OCI-LY3 (cell line): Measurements from ENCODE around the gene RXRA.

Experiments used
- EZH2phosphoT487 ChIP-seq: fragments of 200-600 bp; shearing (Covaris generic); IDR thresholded peaks from 2 replicates; pipeline ENCODE4 v1.6.1; 2018; ENCODE audit warnings: antibody characterized with exemption, mixed run types, low read depth
- TF ChIP-seq, protein P1 (sequence below): fragments of 200-600, 300-600 bp; sonication (generic); IDR thresholded peaks from 2 replicates; pipeline ENCODE4 v1.5.1; 2014; ENCODE audit warnings: antibody characterized with exemption, low read length, low read depth

- TF ChIP-seq, protein P1, sequence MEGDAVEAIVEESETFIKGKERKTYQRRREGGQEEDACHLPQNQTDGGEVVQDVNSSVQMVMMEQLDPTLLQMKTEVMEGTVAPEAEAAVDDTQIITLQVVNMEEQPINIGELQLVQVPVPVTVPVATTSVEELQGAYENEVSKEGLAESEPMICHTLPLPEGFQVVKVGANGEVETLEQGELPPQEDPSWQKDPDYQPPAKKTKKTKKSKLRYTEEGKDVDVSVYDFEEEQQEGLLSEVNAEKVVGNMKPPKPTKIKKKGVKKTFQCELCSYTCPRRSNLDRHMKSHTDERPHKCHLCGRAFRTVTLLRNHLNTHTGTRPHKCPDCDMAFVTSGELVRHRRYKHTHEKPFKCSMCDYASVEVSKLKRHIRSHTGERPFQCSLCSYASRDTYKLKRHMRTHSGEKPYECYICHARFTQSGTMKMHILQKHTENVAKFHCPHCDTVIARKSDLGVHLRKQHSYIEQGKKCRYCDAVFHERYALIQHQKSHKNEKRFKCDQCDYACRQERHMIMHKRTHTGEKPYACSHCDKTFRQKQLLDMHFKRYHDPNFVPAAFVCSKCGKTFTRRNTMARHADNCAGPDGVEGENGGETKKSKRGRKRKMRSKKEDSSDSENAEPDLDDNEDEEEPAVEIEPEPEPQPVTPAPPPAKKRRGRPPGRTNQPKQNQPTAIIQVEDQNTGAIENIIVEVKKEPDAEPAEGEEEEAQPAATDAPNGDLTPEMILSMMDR, result no peak
- no peak for TF ChIP-seq EZH2phosphoT487
Observed at GRCh38 chr9:134369416-134370212, 43.4 kb downstream of the RXRA start.
